K562 (cell line): ENCODE results near the gene PTGR1. TPM values are rescaled to one million over a fixed set of nuclear protein-coding genes. Genes with fewer than 3 reads are reported as not detected.
A peak's percentile ranks its signal among the peaks of the same experiment; 100 is the strongest.

Experiments
- BCOR ChIP-seq: fragments of 450-650 bp; IDR thresholded peaks from 2 replicates; pipeline ENCODE4 v1.6.1; 2016
- BRCA1 ChIP-seq, 2 experiments: fragments of 450-650 bp in 1 of 2; sonication (generic) in 1 of 2; formaldehyde crosslinking in 1 of 2; IDR thresholded peaks; 2 replicates each; pipeline versions ENCODE4 v1.5.0 to v1.6.1; 2017 to 2020; ENCODE audit warnings: mild to moderate bottlenecking in 1 of 2, missing genetic modification reagents in 1 of 2
- BRF1 ChIP-seq: IDR thresholded peaks from 3 replicates; pipeline ENCODE4 v1.6.1; 2011; ENCODE audit warnings: borderline replicate concordance, mild to moderate bottlenecking; ENCODE audit not compliant: insufficient read length; ENCODE audit errors: extremely low read depth
- CTCFL ChIP-seq: IDR thresholded peaks from 2 replicates; pipeline ENCODE4 v1.6.1; 2011; ENCODE audit warnings: borderline replicate concordance, low read depth, mild to moderate bottlenecking, moderate library complexity, low read length; ENCODE audit not compliant: insufficient read depth, poor library complexity, severe bottlenecking
- DMBX1 ChIP-seq: fragments of 250-450 bp; sonication (Bioruptor Pico); IDR thresholded peaks from 2 replicates; pipeline ENCODE4 v1.8.0; 2022; ENCODE audit warnings: inconsistent platforms, mild to moderate bottlenecking, moderate library complexity, borderline replicate concordance
- KLF10 ChIP-seq: fragments of 250-450 bp; sonication (Bioruptor Pico); IDR thresholded peaks from 2 replicates; pipeline ENCODE4 v1.6.1; 2021; ENCODE audit warnings: matching md5 sums
- MCM2 ChIP-seq: fragments of 450-650 bp; IDR thresholded peaks from 2 replicates; pipeline ENCODE4 v1.6.1; 2017; ENCODE audit warnings: low read depth, mild to moderate bottlenecking
- PHF21A ChIP-seq: fragments of 450-650 bp; IDR thresholded peaks from 2 replicates; pipeline ENCODE4 v1.6.1; 2017; ENCODE audit warnings: low read depth, borderline replicate concordance
- PREB ChIP-seq: sonication (generic); formaldehyde crosslinking; IDR thresholded peaks from 2 replicates; pipeline ENCODE4 v1.8.1; 2023; ENCODE audit warnings: mild to moderate bottlenecking, missing genetic modification reagents
- PRPF4 ChIP-seq: fragments of 200-400 bp; formaldehyde crosslinking; IDR thresholded peaks from one replicate; pipeline ENCODE4 v1.6.1; 2017; ENCODE audit warnings: low read length, low read depth, mild to moderate bottlenecking; ENCODE audit not compliant: insufficient read depth, poor library complexity, severe bottlenecking
- RBM39 ChIP-seq: fragments of 200-400 bp; formaldehyde crosslinking; optimal IDR thresholded peaks from 2 replicates; pipeline ENCODE3; 2018; ENCODE audit warnings: low read depth, low read length
- RUNX1 ChIP-seq: sonication (generic); IDR thresholded peaks from 2 replicates; pipeline ENCODE4 v1.6.1; 2016; ENCODE audit warnings: antibody characterized with exemption, low read depth
- SIX5 ChIP-seq, 2 experiments: IDR thresholded peaks; 2 replicates each; pipeline ENCODE4 v1.6.1; 2011; ENCODE audit warnings: low read length in 2 of 2, borderline replicate concordance in 1 of 2, low read depth in 1 of 2, mild to moderate bottlenecking in 1 of 2, moderate library complexity in 1 of 2; ENCODE audit not compliant: insufficient read depth in 1 of 2
- SMARCB1 ChIP-seq: IDR thresholded peaks from 2 replicates; pipeline ENCODE4 v1.6.1; 2011; ENCODE audit warnings: improper control_type of control experiment, low read depth; ENCODE audit not compliant: insufficient read length
- SMARCE1 ChIP-seq: fragments of 450-650 bp; IDR thresholded peaks from 2 replicates; pipeline ENCODE4 v1.7.1; 2016; ENCODE audit warnings: mild to moderate bottlenecking
- STAT5A ChIP-seq: IDR thresholded peaks from 2 replicates; pipeline ENCODE4 v1.6.1; 2012; ENCODE audit warnings: low read length, inconsistent platforms, borderline replicate concordance
- SUPT5H ChIP-seq: fragments of 450-650 bp; IDR thresholded peaks from 2 replicates; pipeline ENCODE4 v1.6.1; 2016
- TCF3 ChIP-seq: sonication (generic); formaldehyde crosslinking; IDR thresholded peaks from 2 replicates; pipeline ENCODE4 v1.4.0; 2020; ENCODE audit warnings: mild to moderate bottlenecking, missing genetic modification reagents
- TCF7 ChIP-seq: sonication (generic); IDR thresholded peaks from 2 replicates; pipeline ENCODE4 v1.6.1; 2016; ENCODE audit warnings: antibody characterized with exemption, borderline replicate concordance
- TEAD1 ChIP-seq, 2 experiments: fragments of 450-650 bp in 1 of 2; sonication (generic) in 1 of 2; formaldehyde crosslinking; IDR thresholded peaks; 2 replicates each; pipeline versions ENCODE4 v1.4.0 to v1.8.0; 2020 to 2022; ENCODE audit warnings: mild to moderate bottlenecking in 2 of 2, missing genetic modification reagents in 1 of 2
- TEAD4 ChIP-seq, 2 experiments: sonication (generic) in 1 of 2; formaldehyde crosslinking in 1 of 2; IDR thresholded peaks; 2 replicates each; pipeline versions ENCODE4 v1.6.1 to v1.8.0; 2012 to 2022; ENCODE audit warnings: borderline replicate concordance in 1 of 2, inconsistent platforms in 1 of 2, low read length in 1 of 2, mild to moderate bottlenecking in 1 of 2, missing genetic modification reagents in 1 of 2
- THAP12 ChIP-seq: fragments of 250-450 bp; sonication (Bioruptor Pico); IDR thresholded peaks from 2 replicates; pipeline ENCODE4 v1.9.0; 2021; ENCODE audit warnings: mild to moderate bottlenecking, inconsistent platforms
- TOE1 ChIP-seq, 2 experiments: fragments of 450-650 bp in 1 of 2; sonication (generic) in 1 of 2; formaldehyde crosslinking in 1 of 2; IDR thresholded peaks; 2 replicates each; pipeline versions ENCODE4 v1.7.1 to v1.8.0; 2016 to 2022; ENCODE audit warnings: borderline replicate concordance in 2 of 2, mild to moderate bottlenecking in 2 of 2, antibody characterized with exemption in 1 of 2, inconsistent platforms in 1 of 2, low read depth in 1 of 2, missing genetic modification reagents in 1 of 2, moderate library complexity in 1 of 2
- ZEB2 ChIP-seq: fragments of 450-650 bp; IDR thresholded peaks from 2 replicates; pipeline ENCODE4 v1.6.1; 2016
- ZNF77 ChIP-seq: fragments of 250-450 bp; sonication (Bioruptor Pico); IDR thresholded peaks from 2 replicates; pipeline ENCODE4 v1.5.0; 2020
- polyA plus RNA-seq, 8 experiments: library from polyadenylated mRNA; depleted of rRNA in 4 of 8; stranded (reverse) in 5 of 8; unstranded in 3 of 8; fragments of >200 nt; fragmentation: Nextera tagmentation in 2 of 8; fragmentation: Illumina TruSeq in 1 of 8; extraction: Ambion mirVana in 2 of 8; extraction: Trizol in 1 of 8; gene quantifications; 2 replicates each; pipeline versions ENCODE4 v1.2.1 to v1.2.3, GENCODE V29; 2011 to 2014; ENCODE audit warnings: inconsistent platforms in 1 of 8, missing spikeins in 1 of 8
- total RNA-seq, 7 experiments: library from RNA; depleted of rRNA in 6 of 7; stranded (reverse); fragments of >200 nt in 6 of 7; fragmentation: Illumina TruSeq in 2 of 7; extraction: Trizol in 2 of 7; gene quantifications; 2 replicates each; pipeline versions ENCODE4 v1.2.1 to v1.2.3, GENCODE V29; 2011 to 2021; ENCODE audit warnings: low replicate concordance in 1 of 7

Gene PTGR1
- total and polyA plus RNA-seq, 9 of the 15 experiments (the other 6 are each of a cell fraction or from before 2014, with no cell fraction given) = 0.22 TPM; not detected in 8

- 0 out of 2 replicates have a peak, but pooled peaks have one; percentile 81 for TF ChIP-seq TCF7
- no peak for TF ChIP-seq THAP12 (CRISPR knock-in tag)
- no peak for TF ChIP-seq MCM2
- TF ChIP-seq BRF1 = no peak
- no peak for TF ChIP-seq SUPT5H
- peak; percentile 4; the same call in 1 of the 2 replicates for TF ChIP-seq TEAD4 (IDR thresholded peaks at IDR 0.05; ENCODE audit: low read length)
- TF ChIP-seq TEAD4 (CRISPR knock-in tag; IDR thresholded peaks at IDR 0.05; ENCODE audit: borderline replicate concordance) = no peak
- no peak for TF ChIP-seq RUNX1
- TF ChIP-seq PREB (CRISPR knock-in tag) = no peak
- 0 out of 2 replicates have a peak, but pooled peaks have one; percentile 15 for TF ChIP-seq SMARCE1
- no peak for TF ChIP-seq KLF10
- TF ChIP-seq BCOR = peak; percentile 59
- no peak for TF ChIP-seq DMBX1 (CRISPR knock-in tag)
- TF ChIP-seq SIX5 (IDR thresholded peaks at IDR 0.05; ENCODE audit: borderline replicate concordance in 1 of 2, insufficient read depth in 1 of 2, low read depth in 1 of 2, low read length in 2 of 2) = peak; percentile 15 to 31; a peak in 1 of 4 replicates
- no peak for TF ChIP-seq ZNF77
- TF ChIP-seq ZEB2 = peak; percentile 96
- no peak for TF ChIP-seq SMARCB1
- TF ChIP-seq BRCA1 (IDR thresholded peaks at IDR 0.05) = no peak
- TF ChIP-seq BRCA1 (CRISPR knock-in tag; IDR thresholded peaks at IDR 0.05) = no peak
- TF ChIP-seq RBM39 = no peak
- TF ChIP-seq CTCFL = no peak
- TF ChIP-seq TOE1 (IDR thresholded peaks at IDR 0.05; ENCODE audit: borderline replicate concordance) = peak; percentile 74; the same call in 1 of the 2 replicates
- no peak for TF ChIP-seq TOE1 (CRISPR knock-in tag; IDR thresholded peaks at IDR 0.05; ENCODE audit: borderline replicate concordance, low read depth)
- peak; percentile 29; the same call in 1 of the 2 replicates for TF ChIP-seq TCF3 (CRISPR knock-in tag)
- TF ChIP-seq PHF21A = peak; percentile 61; the same call in 1 of the 2 replicates
- TF ChIP-seq TEAD1 (CRISPR knock-in tag; IDR thresholded peaks at IDR 0.05) = no peak
- no peak for TF ChIP-seq STAT5A
- TF ChIP-seq PRPF4 = no peak
Measured at GRCh38 chr9:111630964-111631213, 31.4 kb upstream of the PTGR1 start (continued).
